ES-I3 (cell line): ENCODE data around the gene SPRR2G.
"Not testable (repeated sequence)": the region's sequence is repeated elsewhere in the genome, so short reads cannot be mapped to it uniquely, and the experiment has no call there.

ENCODE experiments used
- H3K36me3 ChIP-seq: 2 replicates; pipeline ENCODE4 v1.6.1; 2013; ENCODE audit warnings: mild to moderate bottlenecking, low read length, control low read depth, moderate library complexity; ENCODE audit not compliant: insufficient read depth
- H3K4me1 ChIP-seq: 2 replicates; pipeline ENCODE4 v1.6.1; 2013; ENCODE audit warnings: mild to moderate bottlenecking, control low read depth, low read length; ENCODE audit not compliant: insufficient read depth
- H3K9ac ChIP-seq: 2 replicates; pipeline ENCODE4 v1.6.1; 2013; ENCODE audit warnings: low read depth, mild to moderate bottlenecking, low read length, moderate library complexity
- H3K9me3 ChIP-seq: 2 replicates; pipeline ENCODE4 v1.6.1; 2013; ENCODE audit warnings: mild to moderate bottlenecking, low read length, moderate library complexity; ENCODE audit not compliant: control insufficient read depth, insufficient read depth

The SPRR2G gene

GRCh38 chr1:153150846-153151245 is at the start of gene SPRR2G:
Gene SPRR2G, minus strand, starts transcription at chr1:153150890. Its CDS starts 780 bp downstream, at chr1:153150110.
- H3K9me3 ChIP-seq, result no peaks in the 10 kb centered on the region
- H3K36me3 ChIP-seq, result no peaks in the 10 kb centered on the region
- H3K4me1 ChIP-seq, result no peaks in the 10 kb centered on the region
- no peak within 1 kb of the TSS for H3K9ac ChIP-seq

DNA sequence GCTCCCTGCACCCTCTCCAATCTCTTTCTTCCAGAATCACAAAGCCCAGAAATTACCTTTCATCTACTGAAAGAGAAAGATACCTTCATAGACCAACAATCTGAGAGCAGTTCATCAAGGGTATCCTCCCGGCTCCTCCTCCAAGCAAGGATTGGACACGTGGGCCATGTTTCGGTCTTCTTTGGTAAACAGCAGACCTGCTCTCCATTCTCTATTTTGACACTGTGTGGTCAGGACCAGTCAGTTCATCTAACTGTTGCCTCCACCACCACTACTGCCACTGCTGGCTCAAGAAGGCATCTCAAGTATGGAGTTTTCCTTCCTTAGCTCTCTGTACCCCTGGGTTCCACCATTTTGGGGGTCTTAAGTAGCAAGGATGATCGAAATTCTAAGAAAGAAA is 44.5 kb upstream of the SPRR2G start:
- no peak overlapping the region for H3K9ac ChIP-seq
- H3K9me3 ChIP-seq, result no peaks in the 10 kb centered on the region
- no peaks in the 10 kb centered on the region for H3K36me3 ChIP-seq
- H3K4me1 ChIP-seq, result no peaks in the 10 kb centered on the region

DNA sequence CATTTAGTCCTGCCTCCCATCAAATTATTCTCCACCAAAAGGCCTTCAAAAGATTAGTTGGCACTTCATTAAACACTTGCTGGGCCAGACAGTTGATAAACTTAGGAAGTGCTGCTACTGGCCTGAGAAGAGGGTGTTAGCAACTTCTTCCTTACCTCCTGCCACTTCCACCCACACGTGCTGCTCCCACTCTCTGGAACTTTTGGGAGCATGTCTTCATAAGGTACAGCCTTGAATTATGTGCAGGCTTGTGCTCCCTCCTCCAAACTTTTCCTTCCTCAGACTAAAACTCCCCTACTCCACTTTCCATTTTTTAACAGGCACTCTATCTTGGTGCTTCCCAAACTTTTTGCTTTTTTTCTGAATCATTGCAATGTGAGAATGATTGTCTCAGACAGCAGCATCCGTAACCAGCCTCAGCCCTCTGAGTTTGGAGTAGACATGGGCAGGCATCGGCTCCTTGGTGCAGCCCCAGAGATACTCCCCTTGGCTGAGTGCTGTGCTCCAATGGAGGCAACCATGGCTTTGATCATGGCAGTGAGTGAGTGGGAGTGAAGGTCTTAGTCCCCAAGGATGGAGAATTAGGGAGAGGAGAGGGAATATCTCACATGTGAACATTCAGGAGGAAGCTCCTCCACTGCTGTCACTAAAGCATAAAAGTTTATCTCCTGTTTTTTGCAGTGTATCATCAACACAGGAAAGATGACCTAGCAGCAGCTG is 43.8 kb upstream of the SPRR2G start:
- Histone ChIP-seq H3K36me3 (no peaks in the 10 kb centered on the region), H3K9ac (no peak overlapping the region), H3K4me1 (no peaks in the 10 kb centered on the region), H3K9me3 (no peaks in the 10 kb centered on the region)

- H3K9me3 ChIP-seq, result no peaks in the 10 kb centered on the region
- H3K36me3 ChIP-seq, result no peaks in the 10 kb centered on the region
- H3K9ac ChIP-seq, result no peak overlapping the region
- no peaks in the 10 kb centered on the region for H3K4me1 ChIP-seq
These were observed 42.0 kb upstream of the SPRR2G start for GRCh38 chr1:153192697-153193096.

DNA sequence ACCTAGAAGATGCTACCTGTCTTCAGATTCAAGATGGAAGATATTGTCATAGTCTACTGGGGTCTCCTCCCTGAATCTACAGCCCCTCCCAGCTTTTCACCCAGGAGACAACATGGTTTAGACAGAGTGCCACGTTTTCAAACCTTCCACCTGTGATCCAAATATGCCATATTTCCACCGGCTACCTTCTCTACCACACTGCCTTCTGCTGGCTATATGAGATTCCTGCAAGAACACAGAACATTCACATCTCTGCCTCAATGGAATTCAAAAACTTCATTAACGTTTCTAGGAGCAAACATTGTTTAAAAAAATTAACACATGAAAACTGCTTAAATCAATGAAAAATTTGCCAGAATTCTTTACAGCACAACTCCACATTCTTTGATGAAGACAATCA is 39.7 kb upstream of the SPRR2G start:
- H3K4me1 ChIP-seq, result no peaks in the 10 kb centered on the region

DNA sequence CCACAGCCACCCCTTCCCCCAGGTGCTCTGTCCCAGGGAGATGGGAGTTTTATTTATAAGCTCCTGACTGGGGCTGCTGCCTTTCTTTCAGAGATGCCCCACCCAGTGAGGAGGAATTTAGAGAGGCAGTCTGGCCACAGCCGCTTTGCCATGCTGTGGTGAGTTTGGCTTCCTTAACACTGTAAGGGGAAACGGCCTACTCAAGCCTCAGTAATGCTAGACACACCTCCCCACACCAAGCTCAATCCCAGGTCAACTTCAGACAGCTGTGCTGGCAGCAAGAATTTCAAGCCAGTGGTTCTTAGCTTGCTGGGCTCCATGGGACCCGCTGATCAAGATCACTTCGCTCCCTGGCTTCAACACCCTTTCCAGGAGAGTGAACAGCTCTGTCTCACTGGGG is 37.6 kb upstream of the SPRR2G start:
- not testable (repeated sequence) for H3K9ac ChIP-seq, H3K36me3 ChIP-seq, H3K4me1 ChIP-seq, H3K9me3 ChIP-seq

More for the DNA sequence above, 39.7 kb upstream of the SPRR2G start:
- Histone ChIP-seq H3K9ac (no peak overlapping the region), H3K9me3 (no peaks in the 10 kb centered on the region), H3K36me3 (no peaks in the 10 kb centered on the region)

GRCh38 chr1:153180556-153180955 is 29.9 kb upstream of the SPRR2G start:
- Histone ChIP-seq H3K36me3 (no peaks in the 10 kb centered on the region), H3K4me1 (no peaks in the 10 kb centered on the region), H3K9me3 (no peaks in the 10 kb centered on the region), H3K9ac (no peak overlapping the region)

DNA sequence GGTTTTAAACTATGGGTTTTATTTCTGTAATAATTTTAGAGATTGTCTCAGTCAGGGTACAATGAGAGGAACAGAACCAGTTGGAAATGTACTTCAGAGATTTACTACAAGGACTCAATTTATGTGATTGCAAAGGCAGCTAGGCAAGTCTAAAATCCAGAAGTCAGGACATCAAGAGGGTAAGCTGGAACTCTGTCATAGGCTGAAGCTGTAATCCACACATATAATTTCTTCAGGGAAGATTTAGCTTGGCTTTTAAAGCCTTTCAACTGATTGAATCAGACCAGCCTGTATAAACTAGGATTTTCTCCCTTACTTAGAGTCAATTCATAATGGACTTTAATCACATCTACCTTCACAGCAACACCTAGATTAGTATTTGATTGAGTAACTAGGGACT is 28.2 kb upstream of the SPRR2G start:
- Histone ChIP-seq H3K36me3 (no peaks in the 10 kb centered on the region), H3K9ac (no peak overlapping the region), H3K9me3 (no peaks in the 10 kb centered on the region), H3K4me1 (no peaks in the 10 kb centered on the region)

DNA sequence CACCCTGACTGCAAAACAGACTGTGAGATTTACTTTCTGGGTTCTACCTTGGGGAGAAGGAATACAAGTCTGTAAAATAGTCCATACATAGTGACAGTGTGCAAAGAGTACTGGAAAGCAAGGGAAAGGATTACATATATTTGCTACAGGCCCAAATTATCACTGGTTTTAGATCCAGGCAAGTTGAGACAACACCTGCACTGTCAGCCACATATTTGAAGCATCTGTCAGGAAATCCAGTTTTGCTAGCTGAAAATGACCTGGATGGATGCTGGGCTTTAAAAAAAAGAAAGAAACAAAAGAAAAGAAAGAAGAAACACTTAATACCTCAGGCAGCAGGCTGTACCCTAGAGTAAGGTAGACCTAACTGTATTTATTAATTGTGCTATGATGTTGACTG is 23.9 kb upstream of the SPRR2G start:
- Histone ChIP-seq H3K9ac (no peak overlapping the region), H3K9me3 (no peaks in the 10 kb centered on the region), H3K36me3 (no peaks in the 10 kb centered on the region), H3K4me1 (no peaks in the 10 kb centered on the region)

- H3K4me1 ChIP-seq, result no peaks in the 10 kb centered on the region
- H3K36me3 ChIP-seq, result no peaks in the 10 kb centered on the region
- H3K9ac ChIP-seq, result no peak overlapping the region
- H3K9me3 ChIP-seq, result no peaks in the 10 kb centered on the region; the same call in 1 of the 2 replicates
These were observed 18.0 kb upstream of the SPRR2G start for GRCh38 chr1:153168686-153169085.

- Histone ChIP-seq H3K4me1 (no peaks in the 10 kb centered on the region), H3K9me3 (0 out of 2 replicates have a peak, but pooled peaks cover 4% of the 10 kb centered on the region), H3K36me3 (no peaks in the 10 kb centered on the region), H3K9ac (no peak overlapping the region)
These were observed 4.9 kb upstream of the SPRR2G start for GRCh38 chr1:153155541-153155940.

GRCh38 chr1:153152481-153152880 is 1.8 kb upstream of the SPRR2G start:
- no peaks in the 10 kb centered on the region for H3K9me3 ChIP-seq
- no peaks in the 10 kb centered on the region for H3K36me3 ChIP-seq
- no peaks in the 10 kb centered on the region for H3K4me1 ChIP-seq
- H3K9ac ChIP-seq, result no peak overlapping the region

DNA sequence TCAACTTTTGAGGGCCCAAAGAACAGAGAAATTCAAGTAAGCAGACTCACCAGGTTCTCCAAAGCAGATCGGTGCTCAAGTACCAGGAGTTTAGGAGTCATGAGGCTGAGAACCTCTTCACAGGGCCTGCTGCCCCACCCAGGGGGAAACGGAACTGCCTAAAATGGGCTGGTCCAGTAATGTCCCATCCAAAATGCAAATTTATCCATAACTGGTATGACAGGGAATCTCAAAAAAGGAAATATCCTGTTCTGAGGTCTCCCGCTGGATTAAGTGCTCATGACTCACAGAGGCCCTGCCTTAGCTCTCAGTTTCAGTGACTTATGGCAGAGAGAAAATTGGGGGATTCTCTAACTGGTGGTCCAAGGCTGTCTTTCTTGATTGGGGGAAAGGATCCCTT is 9.3 kb downstream of the SPRR2G start:
- Histone ChIP-seq H3K9ac (no peak overlapping the region), H3K36me3 (no peaks in the 10 kb centered on the region), H3K9me3 (no peaks in the 10 kb centered on the region), H3K4me1 (no peaks in the 10 kb centered on the region)

DNA sequence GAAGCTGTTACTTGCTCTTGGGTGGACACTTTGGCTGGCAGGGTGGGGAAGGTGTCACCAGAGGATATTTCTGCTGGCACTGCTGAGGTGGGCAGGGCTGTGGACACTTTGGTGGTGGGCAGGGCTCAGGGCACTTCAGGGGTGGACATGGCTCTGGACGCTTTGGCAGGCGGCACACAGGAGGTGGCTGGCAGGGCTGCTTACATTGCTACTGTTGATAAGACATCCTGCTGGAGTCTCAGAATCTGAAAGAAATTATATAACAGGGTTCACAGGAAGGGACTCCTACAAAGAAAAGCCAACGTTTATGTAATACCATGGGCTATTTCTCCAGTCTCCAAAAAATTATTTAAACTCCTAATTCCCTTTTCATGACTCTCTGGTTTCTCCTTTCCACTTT is 10.2 kb downstream of the SPRR2G start:
- Histone ChIP-seq H3K9ac (no peak overlapping the region), H3K9me3 (no peaks in the 10 kb centered on the region), H3K4me1 (no peaks in the 10 kb centered on the region; the same call in 1 of the 2 replicates), H3K36me3 (no peaks in the 10 kb centered on the region)

- no peaks in the 10 kb centered on the region; the same call in 1 of the 2 replicates for H3K4me1 ChIP-seq
- H3K36me3 ChIP-seq, result no peaks in the 10 kb centered on the region
- no peak overlapping the region for H3K9ac ChIP-seq
- H3K9me3 ChIP-seq, result peaks cover 2% of the 10 kb centered on the region; the same call in 1 of the 2 replicates
These were observed 16.9 kb downstream of the SPRR2G start for GRCh38 chr1:153133743-153134142.
